GM18907 (cell line): ENCODE measurements around the gene BCL10.
A peak's percentile ranks its signal among the peaks of the same experiment; 100 is the strongest.

Source experiments
- ATAC-seq: cut with Tn5 transposase; IDR thresholded peaks from one replicate; pipeline ENCODE4 v1.9.1; 2021; ENCODE audit warnings: mild to moderate bottlenecking, moderate library complexity; ENCODE audit not compliant: unreplicated experiment

BCL10 gene

GRCh38 chr1:85276215-85276977 lies at the start of gene BCL10:
Gene BCL10 (minus strand): TSS chr1:85276632. CDS start chr1:85276352, 280 bp downstream.
- ATAC-seq: peak; percentile 97

GRCh38 chr1:85325920-85326319 lies 49.5 kb upstream of the BCL10 start:
- ATAC-seq: no peak

GRCh38 chr1:85323770-85324169 lies 47.3 kb upstream of the BCL10 start:
- ATAC-seq: no peak

GRCh38 chr1:85322655-85323054 lies 46.2 kb upstream of the BCL10 start:
- ATAC-seq: no peak

GRCh38 chr1:85321237-85321964 lies 45.0 kb upstream of the BCL10 start:
- peak; percentile 85 for ATAC-seq

- ATAC-seq: no peak
Measured at GRCh38 chr1:85320371-85321131, 44.1 kb upstream of the BCL10 start.

- no peak for ATAC-seq
Measured at GRCh38 chr1:85319931-85320330, 43.5 kb upstream of the BCL10 start.

GRCh38 chr1:85319491-85319890 lies 43.1 kb upstream of the BCL10 start:
- no peak for ATAC-seq

GRCh38 chr1:85318217-85318616 lies 41.8 kb upstream of the BCL10 start:
- no peak for ATAC-seq

- ATAC-seq: no peak
Measured at GRCh38 chr1:85317560-85317959, 41.1 kb upstream of the BCL10 start.

GRCh38 chr1:85316321-85316720 lies 39.9 kb upstream of the BCL10 start:
- ATAC-seq: no peak

GRCh38 chr1:85315789-85316188 lies 39.4 kb upstream of the BCL10 start:
- no peak for ATAC-seq

- ATAC-seq: no peak
Measured at GRCh38 chr1:85314726-85315125, 38.3 kb upstream of the BCL10 start.

- ATAC-seq: no peak
Measured at GRCh38 chr1:85313888-85314696, 37.7 kb upstream of the BCL10 start.

GRCh38 chr1:85311818-85312217 lies 35.4 kb upstream of the BCL10 start:
- ATAC-seq: no peak

GRCh38 chr1:85308833-85309350 lies 32.5 kb upstream of the BCL10 start:
- no peak for ATAC-seq

- ATAC-seq: peak; percentile 92
Measured at GRCh38 chr1:85307987-85308832, 31.8 kb upstream of the BCL10 start.

- ATAC-seq: no peak
Measured at GRCh38 chr1:85306236-85306635, 29.8 kb upstream of the BCL10 start.

- no peak for ATAC-seq
Measured at GRCh38 chr1:85303440-85304162, 27.2 kb upstream of the BCL10 start.
